ENCODE results near the gene RPS6KL1.

DNA sequence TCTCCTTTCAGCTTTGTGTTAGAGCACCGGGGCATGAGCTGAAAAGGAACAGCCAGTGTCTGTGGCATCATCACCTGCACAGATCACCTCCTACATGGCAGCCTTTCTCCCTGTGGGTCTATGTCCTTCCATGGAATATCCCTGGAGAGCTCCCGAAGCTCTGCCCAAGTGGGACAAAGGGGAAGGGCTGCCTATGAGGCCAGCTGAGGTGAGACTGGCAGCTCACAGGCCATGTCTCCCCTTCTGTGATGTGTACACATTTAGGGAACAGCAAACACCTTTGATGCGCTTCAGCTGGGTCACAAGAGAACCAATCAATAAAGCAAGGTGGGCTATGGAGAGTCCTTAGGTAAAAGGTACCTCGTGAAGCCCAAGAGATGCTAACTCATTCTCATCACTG, 51.2 kb downstream of the RPS6KL1 start:
- TF ChIP-seq, protein P1, sequence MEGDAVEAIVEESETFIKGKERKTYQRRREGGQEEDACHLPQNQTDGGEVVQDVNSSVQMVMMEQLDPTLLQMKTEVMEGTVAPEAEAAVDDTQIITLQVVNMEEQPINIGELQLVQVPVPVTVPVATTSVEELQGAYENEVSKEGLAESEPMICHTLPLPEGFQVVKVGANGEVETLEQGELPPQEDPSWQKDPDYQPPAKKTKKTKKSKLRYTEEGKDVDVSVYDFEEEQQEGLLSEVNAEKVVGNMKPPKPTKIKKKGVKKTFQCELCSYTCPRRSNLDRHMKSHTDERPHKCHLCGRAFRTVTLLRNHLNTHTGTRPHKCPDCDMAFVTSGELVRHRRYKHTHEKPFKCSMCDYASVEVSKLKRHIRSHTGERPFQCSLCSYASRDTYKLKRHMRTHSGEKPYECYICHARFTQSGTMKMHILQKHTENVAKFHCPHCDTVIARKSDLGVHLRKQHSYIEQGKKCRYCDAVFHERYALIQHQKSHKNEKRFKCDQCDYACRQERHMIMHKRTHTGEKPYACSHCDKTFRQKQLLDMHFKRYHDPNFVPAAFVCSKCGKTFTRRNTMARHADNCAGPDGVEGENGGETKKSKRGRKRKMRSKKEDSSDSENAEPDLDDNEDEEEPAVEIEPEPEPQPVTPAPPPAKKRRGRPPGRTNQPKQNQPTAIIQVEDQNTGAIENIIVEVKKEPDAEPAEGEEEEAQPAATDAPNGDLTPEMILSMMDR (IDR thresholded peaks at IDR 0.05; ENCODE audit: borderline replicate concordance, extremely low read depth, low read length, poor library complexity, severe bottlenecking): no peak
- no peak for TF ChIP-seq EZH2 (IDR thresholded peaks at IDR 0.05; ENCODE audit: borderline replicate concordance, low read depth, low read length, severe bottlenecking)

All from DND-41 (cell line).